Thyroid gland (tissue), 4 donors: ENCODE data around the gene NPM1.

Experiments used
- POLR2A ChIP-seq, 2 donors: fragments of 450-650 bp; IDR thresholded peaks; one replicate each; pipeline ENCODE4 v1.6.1; 2017; ENCODE audit warnings: antibody characterized with exemption in 2 of 2, mild to moderate bottlenecking in 2 of 2, moderate library complexity in 1 of 2
- TF ChIP-seq, protein P1 (sequence below), 6 experiments: fragments of 200-600 bp in 3 of 6; fragments of 450-650 bp in 3 of 6; sonication (generic) in 3 of 6; IDR thresholded peaks; one replicate each; pipeline ENCODE4 v1.5.1; 2016 to 2019; ENCODE audit warnings: antibody characterized with exemption in 6 of 6, mild to moderate bottlenecking in 2 of 6, inconsistent platforms in 1 of 6, moderate library complexity in 1 of 6

DNA sequence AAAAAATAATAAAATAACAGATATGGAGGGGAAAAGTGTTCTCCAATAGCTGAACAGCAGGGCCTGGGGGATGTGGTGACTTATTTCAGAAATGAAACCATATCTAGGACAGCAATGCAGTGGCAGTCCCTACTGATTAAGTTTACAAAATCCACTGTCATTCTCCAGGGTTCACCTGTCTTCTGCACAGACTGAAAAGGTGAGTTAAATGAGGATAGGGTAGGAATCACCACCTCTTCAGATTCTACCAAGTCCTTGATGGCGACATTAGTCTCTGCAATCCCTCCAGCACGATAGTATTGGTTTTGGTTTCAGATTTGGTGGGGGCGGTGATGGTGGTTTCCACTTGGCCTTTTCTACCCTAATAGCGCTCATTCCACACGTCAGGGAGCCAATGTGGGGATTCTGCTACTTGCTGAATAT, 32.3 kb upstream of the NPM1 start:
- TF ChIP-seq, protein P1, sequence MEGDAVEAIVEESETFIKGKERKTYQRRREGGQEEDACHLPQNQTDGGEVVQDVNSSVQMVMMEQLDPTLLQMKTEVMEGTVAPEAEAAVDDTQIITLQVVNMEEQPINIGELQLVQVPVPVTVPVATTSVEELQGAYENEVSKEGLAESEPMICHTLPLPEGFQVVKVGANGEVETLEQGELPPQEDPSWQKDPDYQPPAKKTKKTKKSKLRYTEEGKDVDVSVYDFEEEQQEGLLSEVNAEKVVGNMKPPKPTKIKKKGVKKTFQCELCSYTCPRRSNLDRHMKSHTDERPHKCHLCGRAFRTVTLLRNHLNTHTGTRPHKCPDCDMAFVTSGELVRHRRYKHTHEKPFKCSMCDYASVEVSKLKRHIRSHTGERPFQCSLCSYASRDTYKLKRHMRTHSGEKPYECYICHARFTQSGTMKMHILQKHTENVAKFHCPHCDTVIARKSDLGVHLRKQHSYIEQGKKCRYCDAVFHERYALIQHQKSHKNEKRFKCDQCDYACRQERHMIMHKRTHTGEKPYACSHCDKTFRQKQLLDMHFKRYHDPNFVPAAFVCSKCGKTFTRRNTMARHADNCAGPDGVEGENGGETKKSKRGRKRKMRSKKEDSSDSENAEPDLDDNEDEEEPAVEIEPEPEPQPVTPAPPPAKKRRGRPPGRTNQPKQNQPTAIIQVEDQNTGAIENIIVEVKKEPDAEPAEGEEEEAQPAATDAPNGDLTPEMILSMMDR (IDR thresholded peaks at IDR 0.05) = no peak
- no peak for TF ChIP-seq POLR2A (IDR thresholded peaks at IDR 0.05)
